ENCODE results near the gene TAF1.
"Not testable (repeated sequence)": the region's sequence is repeated elsewhere in the genome, so short reads cannot be mapped to it uniquely, and the experiment has no call there.

The TAF1 gene

DNA sequence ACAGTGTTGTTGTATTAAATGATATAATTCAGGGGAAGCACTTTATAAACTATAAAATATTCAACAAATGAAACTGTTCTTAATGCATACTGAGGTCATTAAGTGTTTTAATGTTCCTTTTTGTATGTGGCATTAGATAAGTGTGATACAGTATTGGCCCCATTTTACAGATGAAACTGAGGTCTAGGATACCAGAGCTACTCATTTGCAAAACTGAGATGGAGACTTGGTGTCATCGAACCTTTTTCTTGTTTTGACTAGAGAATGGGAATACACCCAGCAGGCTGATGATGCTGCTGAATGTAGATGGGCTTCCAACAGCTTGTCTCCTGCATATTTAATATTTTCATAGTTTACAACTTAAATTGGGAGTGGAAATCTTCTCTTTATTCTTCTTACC, 34.6 kb downstream of the TAF1 start:
- Histone ChIP-seq H3K4me3 (no peak overlapping the region), H3K36me3 (peaks cover 14 to 87% (median 32%) of the 10 kb centered on the region in 3 donors), H3K27ac (no peak overlapping the region), H3K9me3 (no peaks in the 10 kb centered on the region), H3K4me1 (no peaks in the 10 kb centered on the region), H3K27me3 (no peaks in the 10 kb centered on the region)
- intact Hi-C loops (cut with DNase I; ENCODE audit: low total_unique reads) = loop anchor here (10.0 kb wide), 1 partner anchor 174 kb away; the partner anchor contains the start of gene GCNA
- no peak for DNase-seq
- TF ChIP-seq, protein P1, sequence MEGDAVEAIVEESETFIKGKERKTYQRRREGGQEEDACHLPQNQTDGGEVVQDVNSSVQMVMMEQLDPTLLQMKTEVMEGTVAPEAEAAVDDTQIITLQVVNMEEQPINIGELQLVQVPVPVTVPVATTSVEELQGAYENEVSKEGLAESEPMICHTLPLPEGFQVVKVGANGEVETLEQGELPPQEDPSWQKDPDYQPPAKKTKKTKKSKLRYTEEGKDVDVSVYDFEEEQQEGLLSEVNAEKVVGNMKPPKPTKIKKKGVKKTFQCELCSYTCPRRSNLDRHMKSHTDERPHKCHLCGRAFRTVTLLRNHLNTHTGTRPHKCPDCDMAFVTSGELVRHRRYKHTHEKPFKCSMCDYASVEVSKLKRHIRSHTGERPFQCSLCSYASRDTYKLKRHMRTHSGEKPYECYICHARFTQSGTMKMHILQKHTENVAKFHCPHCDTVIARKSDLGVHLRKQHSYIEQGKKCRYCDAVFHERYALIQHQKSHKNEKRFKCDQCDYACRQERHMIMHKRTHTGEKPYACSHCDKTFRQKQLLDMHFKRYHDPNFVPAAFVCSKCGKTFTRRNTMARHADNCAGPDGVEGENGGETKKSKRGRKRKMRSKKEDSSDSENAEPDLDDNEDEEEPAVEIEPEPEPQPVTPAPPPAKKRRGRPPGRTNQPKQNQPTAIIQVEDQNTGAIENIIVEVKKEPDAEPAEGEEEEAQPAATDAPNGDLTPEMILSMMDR (IDR thresholded peaks at IDR 0.05) = no peak

DNA sequence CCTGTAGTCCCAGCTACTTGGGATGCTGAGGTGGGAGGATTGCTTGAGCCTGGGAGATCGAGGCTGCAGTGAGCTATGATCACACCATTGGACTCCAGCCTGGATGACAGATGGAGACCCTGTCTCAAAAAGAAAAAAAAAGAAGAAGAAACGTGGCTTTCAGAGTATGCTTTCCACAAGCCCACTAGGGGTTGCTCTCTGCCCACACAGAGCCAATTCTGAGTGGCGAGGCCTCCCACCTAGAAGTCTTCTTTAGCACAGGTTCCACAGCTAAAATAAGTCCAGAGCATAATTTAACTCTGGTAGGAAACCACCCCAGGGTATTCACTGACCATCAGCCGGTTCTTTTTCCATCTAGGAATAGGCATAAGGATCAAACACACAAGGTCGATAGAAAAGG, 50.1 kb downstream of the TAF1 start:
- DNase-seq; H3K27ac ChIP-seq; H3K4me3 ChIP-seq; H3K27me3 ChIP-seq; H3K4me1 ChIP-seq; intact Hi-C loops (cut with DNase I; ENCODE audit: low total_unique reads); H3K9me3 ChIP-seq: not testable (repeated sequence)
- H3K36me3 ChIP-seq = peaks cover 0 to 47% (median 25%) of the 10 kb centered on the region in 3 donors

DNA sequence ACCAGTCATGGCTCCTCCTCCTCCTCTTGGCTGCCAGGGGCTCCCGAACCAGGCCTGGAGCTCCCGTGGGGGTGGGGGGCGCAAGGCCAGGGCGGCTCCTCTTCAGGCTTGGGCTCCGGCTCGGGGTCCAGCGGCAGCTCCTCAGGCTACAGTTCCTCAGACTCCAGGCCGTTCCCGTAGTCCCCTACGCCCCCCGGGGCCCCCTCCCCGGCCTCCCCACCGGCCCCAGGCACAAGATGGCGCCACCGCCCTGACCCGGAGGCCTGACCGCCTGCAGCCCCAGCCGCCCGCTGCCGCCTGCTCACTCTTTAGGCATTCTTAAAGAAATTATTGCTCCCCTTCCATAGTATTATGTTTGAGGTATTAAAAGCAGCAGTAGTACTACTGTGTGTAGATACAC, 54.5 kb downstream of the TAF1 start:
- intact Hi-C loops (cut with DNase I; ENCODE audit: low total_unique reads) = no loop called here
- TF ChIP-seq, protein P1 (IDR thresholded peaks at IDR 0.05) = no peak
- peaks cover 24 to 58% (median 36%) of the 10 kb centered on the region in 3 donors for H3K36me3 ChIP-seq
- no peaks in the 10 kb centered on the region for H3K4me1 ChIP-seq
- no peaks in the 10 kb centered on the region for H3K9me3 ChIP-seq
- H3K27me3 ChIP-seq = no peaks in the 10 kb centered on the region
- no peak overlapping the region for H3K4me3 ChIP-seq
- DNase-seq = no peak
- H3K27ac ChIP-seq = no peak overlapping the region

DNA sequence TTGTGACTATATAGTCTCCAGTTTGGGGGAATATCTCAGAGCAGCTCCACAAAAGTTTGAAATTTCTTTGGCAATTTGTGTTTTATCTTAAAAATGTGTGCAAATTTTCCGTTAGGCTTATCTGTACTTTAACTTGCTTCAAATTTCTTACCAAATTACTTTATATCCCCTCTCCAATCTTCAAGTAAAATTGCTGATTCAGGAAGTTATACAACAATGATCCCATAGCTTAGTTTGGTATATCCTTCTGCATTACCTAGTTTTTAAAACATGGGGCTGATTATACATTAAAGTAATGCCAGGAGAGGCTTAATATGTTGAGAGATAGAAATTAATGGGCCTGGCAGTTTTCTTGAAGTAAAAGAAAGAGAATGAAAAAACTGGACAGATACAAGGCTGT, 66.6 kb downstream of the TAF1 start:
- intact Hi-C loops (cut with DNase I; ENCODE audit: low total_unique reads) = no loop called here
- Histone ChIP-seq H3K9me3 (no peaks in the 10 kb centered on the region), H3K27me3 (no peaks in the 10 kb centered on the region), H3K36me3 (peaks cover 0 to 15% (median 0%) of the 10 kb centered on the region in 3 donors), H3K27ac (no peak overlapping the region), H3K4me3 (no peak overlapping the region), H3K4me1 (no peaks in the 10 kb centered on the region)
- DNase-seq = no peak
- TF ChIP-seq, protein P1 (IDR thresholded peaks at IDR 0.05) = no peak

DNA sequence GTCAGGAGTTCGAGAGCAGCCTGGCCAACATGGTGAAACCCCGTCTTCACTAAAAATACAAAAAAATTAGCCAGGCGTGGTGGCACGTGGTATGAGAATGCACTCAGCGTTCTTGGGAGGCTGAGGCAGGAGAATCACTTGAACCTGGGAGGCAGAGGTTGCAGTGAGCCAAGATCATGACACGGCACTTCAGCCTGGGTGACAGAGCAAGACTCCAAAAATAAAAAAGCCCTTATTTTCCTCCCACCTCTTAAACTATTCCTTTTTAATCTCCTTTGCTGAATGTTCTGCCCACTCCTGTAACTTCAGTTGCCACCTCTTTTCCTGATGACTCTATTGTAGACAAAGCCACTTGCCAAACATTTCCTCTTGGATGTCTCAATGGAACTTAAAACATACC, 72.6 kb downstream of the TAF1 start:
- H3K4me3 ChIP-seq = no peak overlapping the region
- no peak overlapping the region for H3K27ac ChIP-seq
- no peaks in the 10 kb centered on the region for H3K27me3 ChIP-seq
- H3K9me3 ChIP-seq = peaks cover 0 to 3% (median 0%) of the 10 kb centered on the region in 3 donors
- no peak for DNase-seq
- TF ChIP-seq, protein P1 (IDR thresholded peaks at IDR 0.05) = no peak
- no peaks in the 10 kb centered on the region for H3K4me1 ChIP-seq
- H3K36me3 ChIP-seq = peaks cover 0 to 3% (median 0%) of the 10 kb centered on the region in 3 donors
- intact Hi-C loops (cut with DNase I; ENCODE audit: low total_unique reads) = no loop called here

DNA sequence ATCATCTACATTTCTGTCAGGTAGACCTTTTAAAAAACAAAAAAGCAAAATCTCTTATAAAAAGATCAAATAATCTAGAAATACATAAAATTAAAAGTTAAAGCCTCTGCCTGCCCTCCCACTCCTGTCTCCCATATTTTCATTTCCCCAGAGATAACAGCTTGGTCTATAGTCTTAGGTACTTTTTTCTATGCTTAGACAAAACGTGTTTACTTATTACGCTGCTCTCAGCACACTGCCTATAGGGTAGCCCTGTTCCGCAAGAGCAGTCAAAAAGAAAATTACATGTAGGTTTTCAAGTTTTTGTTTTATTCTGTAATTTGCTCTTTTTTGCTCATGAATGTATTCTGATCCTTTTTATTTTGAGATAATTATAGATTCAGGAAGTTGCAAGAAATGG, 73.3 kb downstream of the TAF1 start:
- intact Hi-C loops (cut with DNase I; ENCODE audit: low total_unique reads) = no loop called here
- no peak overlapping the region for H3K27ac ChIP-seq
- no peak overlapping the region for H3K4me3 ChIP-seq

More for the DNA sequence above, 73.3 kb downstream of the TAF1 start:
- no peak for DNase-seq
- TF ChIP-seq, protein P1 (IDR thresholded peaks at IDR 0.05) = no peak
- H3K9me3 ChIP-seq = peaks cover 0 to 3% (median 0%) of the 10 kb centered on the region in 3 donors
- H3K36me3 ChIP-seq = peaks cover 0 to 8% (median 0%) of the 10 kb centered on the region in 3 donors
- no peaks in the 10 kb centered on the region for H3K27me3 ChIP-seq
- no peaks in the 10 kb centered on the region for H3K4me1 ChIP-seq

All from tibial artery (tissue), 4 donors.